ENCODE data around the gene ZNF385C.

ZNF385C gene

GRCh38 chr17:42094375-42095069 lies 3.8 kb downstream of the ZNF385C start:
- H3K36me3 ChIP-seq (ENCODE audit: control insufficient read depth, insufficient read depth, low read length), result no peaks in the 10 kb centered on the region
- H3K27me3 ChIP-seq (replicated peaks; ENCODE audit: control insufficient read depth, insufficient read depth, low read length, poor library complexity, severe bottlenecking), result peaks cover 4% of the 10 kb centered on the region
- no peaks in the 10 kb centered on the region for H3K9me3 ChIP-seq (ENCODE audit: control insufficient read depth, low read length)
- no peak for DNase-seq
- no peak overlapping the region for H3K4me3 ChIP-seq (ENCODE audit: insufficient read depth, low read depth, low read length, poor library complexity, severe bottlenecking)
- no peak overlapping the region for H3K27ac ChIP-seq (ENCODE audit: insufficient read depth, low read length, poor library complexity, severe bottlenecking)
- H3K4me1 ChIP-seq (ENCODE audit: control insufficient read depth, insufficient read depth, low read length, poor library complexity, severe bottlenecking), result peaks cover 5% of the 10 kb centered on the region

GRCh38 chr17:42092939-42093338 lies 5.3 kb downstream of the ZNF385C start:
- no peak overlapping the region for H3K27ac ChIP-seq (ENCODE audit: insufficient read depth, low read length, poor library complexity, severe bottlenecking)
- H3K36me3 ChIP-seq (ENCODE audit: control insufficient read depth, insufficient read depth, low read length), result no peaks in the 10 kb centered on the region
- no peak overlapping the region for H3K4me3 ChIP-seq (ENCODE audit: insufficient read depth, low read depth, low read length, poor library complexity, severe bottlenecking)
- peaks cover 3% of the 10 kb centered on the region for H3K4me1 ChIP-seq (ENCODE audit: control insufficient read depth, insufficient read depth, low read length, poor library complexity, severe bottlenecking)
- no peaks in the 10 kb centered on the region for H3K9me3 ChIP-seq (ENCODE audit: control insufficient read depth, low read length)
- H3K27me3 ChIP-seq (replicated peaks; ENCODE audit: control insufficient read depth, insufficient read depth, low read length, poor library complexity, severe bottlenecking), result peaks cover 4% of the 10 kb centered on the region
- no peak for DNase-seq

GRCh38 chr17:42090964-42091790 lies 7.1 kb downstream of the ZNF385C start:
- no peaks in the 10 kb centered on the region for H3K4me1 ChIP-seq (ENCODE audit: control insufficient read depth, insufficient read depth, low read length, poor library complexity, severe bottlenecking)
- no peaks in the 10 kb centered on the region for H3K36me3 ChIP-seq (ENCODE audit: control insufficient read depth, insufficient read depth, low read length)
- no peaks in the 10 kb centered on the region for H3K27me3 ChIP-seq (replicated peaks; ENCODE audit: control insufficient read depth, insufficient read depth, low read length, poor library complexity, severe bottlenecking)
- no peak overlapping the region for H3K4me3 ChIP-seq (ENCODE audit: insufficient read depth, low read depth, low read length, poor library complexity, severe bottlenecking)
- H3K27ac ChIP-seq (ENCODE audit: insufficient read depth, low read length, poor library complexity, severe bottlenecking), result no peak overlapping the region
- no peak for DNase-seq
- H3K9me3 ChIP-seq (ENCODE audit: control insufficient read depth, low read length), result no peaks in the 10 kb centered on the region

- Histone ChIP-seq H3K9me3 (ENCODE audit: control insufficient read depth, low read length) (no peaks in the 10 kb centered on the region), H3K27me3 (replicated peaks; ENCODE audit: control insufficient read depth, insufficient read depth, low read length, poor library complexity, severe bottlenecking) (no peaks in the 10 kb centered on the region)
- DNase-seq, result no peak
Measured at GRCh38 chr17:42088736-42089135, 9.5 kb downstream of the ZNF385C start.

GRCh38 chr17:42087736-42088705 lies 10.3 kb downstream of the ZNF385C start:
- H3K9me3 ChIP-seq (ENCODE audit: control insufficient read depth, low read length), result no peaks in the 10 kb centered on the region
- no peaks in the 10 kb centered on the region for H3K4me1 ChIP-seq (ENCODE audit: control insufficient read depth, insufficient read depth, low read length, poor library complexity, severe bottlenecking)
- H3K36me3 ChIP-seq (ENCODE audit: control insufficient read depth, insufficient read depth, low read length), result no peaks in the 10 kb centered on the region
- H3K27me3 ChIP-seq (replicated peaks; ENCODE audit: control insufficient read depth, insufficient read depth, low read length, poor library complexity, severe bottlenecking), result no peaks in the 10 kb centered on the region
- no peak overlapping the region for H3K27ac ChIP-seq (ENCODE audit: insufficient read depth, low read length, poor library complexity, severe bottlenecking)
- H3K4me3 ChIP-seq (ENCODE audit: insufficient read depth, low read depth, low read length, poor library complexity, severe bottlenecking), result no peak overlapping the region
- no peak for DNase-seq

More at GRCh38 chr17:42088736-42089135, 9.5 kb downstream of the ZNF385C start:
- Histone ChIP-seq H3K36me3 (ENCODE audit: control insufficient read depth, insufficient read depth, low read length) (no peaks in the 10 kb centered on the region), H3K4me1 (ENCODE audit: control insufficient read depth, insufficient read depth, low read length, poor library complexity, severe bottlenecking) (no peaks in the 10 kb centered on the region), H3K4me3 (ENCODE audit: insufficient read depth, low read depth, low read length, poor library complexity, severe bottlenecking) (no peak overlapping the region), H3K27ac (ENCODE audit: insufficient read depth, low read length, poor library complexity, severe bottlenecking) (no peak overlapping the region)

- no peaks in the 10 kb centered on the region for H3K9me3 ChIP-seq (ENCODE audit: control insufficient read depth, low read length)
- no peak for DNase-seq
- H3K4me1 ChIP-seq (ENCODE audit: control insufficient read depth, insufficient read depth, low read length, poor library complexity, severe bottlenecking), result no peaks in the 10 kb centered on the region
- H3K27me3 ChIP-seq (replicated peaks; ENCODE audit: control insufficient read depth, insufficient read depth, low read length, poor library complexity, severe bottlenecking), result no peaks in the 10 kb centered on the region
- no peak overlapping the region for H3K27ac ChIP-seq (ENCODE audit: insufficient read depth, low read length, poor library complexity, severe bottlenecking)
- H3K36me3 ChIP-seq (ENCODE audit: control insufficient read depth, insufficient read depth, low read length), result no peaks in the 10 kb centered on the region
- H3K4me3 ChIP-seq (ENCODE audit: insufficient read depth, low read depth, low read length, poor library complexity, severe bottlenecking), result no peak overlapping the region
Measured at GRCh38 chr17:42087042-42087701, 11.1 kb downstream of the ZNF385C start.

- Histone ChIP-seq H3K36me3 (ENCODE audit: control insufficient read depth, insufficient read depth, low read length) (no peaks in the 10 kb centered on the region), H3K27me3 (replicated peaks; ENCODE audit: control insufficient read depth, insufficient read depth, low read length, poor library complexity, severe bottlenecking) (no peaks in the 10 kb centered on the region)
Measured at GRCh38 chr17:42081516-42082129, 16.6 kb downstream of the ZNF385C start.

GRCh38 chr17:42079541-42079940 lies 18.7 kb downstream of the ZNF385C start:
- H3K27ac ChIP-seq (ENCODE audit: insufficient read depth, low read length, poor library complexity, severe bottlenecking), result no peak overlapping the region
- no peaks in the 10 kb centered on the region for H3K4me1 ChIP-seq (ENCODE audit: control insufficient read depth, insufficient read depth, low read length, poor library complexity, severe bottlenecking)
- H3K27me3 ChIP-seq (replicated peaks; ENCODE audit: control insufficient read depth, insufficient read depth, low read length, poor library complexity, severe bottlenecking), result no peaks in the 10 kb centered on the region
- no peak for DNase-seq
- H3K36me3 ChIP-seq (ENCODE audit: control insufficient read depth, insufficient read depth, low read length), result no peaks in the 10 kb centered on the region
- no peaks in the 10 kb centered on the region for H3K9me3 ChIP-seq (ENCODE audit: control insufficient read depth, low read length)
- H3K4me3 ChIP-seq (ENCODE audit: insufficient read depth, low read depth, low read length, poor library complexity, severe bottlenecking), result no peak overlapping the region

More at GRCh38 chr17:42081516-42082129, 16.6 kb downstream of the ZNF385C start:
- no peak for DNase-seq
- no peak overlapping the region for H3K27ac ChIP-seq (ENCODE audit: insufficient read depth, low read length, poor library complexity, severe bottlenecking)
- H3K9me3 ChIP-seq (ENCODE audit: control insufficient read depth, low read length), result no peaks in the 10 kb centered on the region
- H3K4me1 ChIP-seq (ENCODE audit: control insufficient read depth, insufficient read depth, low read length, poor library complexity, severe bottlenecking), result no peaks in the 10 kb centered on the region
- H3K4me3 ChIP-seq (ENCODE audit: insufficient read depth, low read depth, low read length, poor library complexity, severe bottlenecking), result no peak overlapping the region

GRCh38 chr17:42078396-42079043 lies 19.8 kb downstream of the ZNF385C start:
- no peak for DNase-seq
- H3K27me3 ChIP-seq (replicated peaks; ENCODE audit: control insufficient read depth, insufficient read depth, low read length, poor library complexity, severe bottlenecking), result no peaks in the 10 kb centered on the region
- no peak overlapping the region for H3K4me3 ChIP-seq (ENCODE audit: insufficient read depth, low read depth, low read length, poor library complexity, severe bottlenecking)
- no peaks in the 10 kb centered on the region for H3K9me3 ChIP-seq (ENCODE audit: control insufficient read depth, low read length)
- H3K4me1 ChIP-seq (ENCODE audit: control insufficient read depth, insufficient read depth, low read length, poor library complexity, severe bottlenecking), result no peaks in the 10 kb centered on the region
- no peaks in the 10 kb centered on the region for H3K36me3 ChIP-seq (ENCODE audit: control insufficient read depth, insufficient read depth, low read length)
- H3K27ac ChIP-seq (ENCODE audit: insufficient read depth, low read length, poor library complexity, severe bottlenecking), result no peak overlapping the region

Measured in effector memory CD4-positive, alpha-beta T cell (primary cell).